Measurements from ENCODE around the gene ADM5.

DNA sequence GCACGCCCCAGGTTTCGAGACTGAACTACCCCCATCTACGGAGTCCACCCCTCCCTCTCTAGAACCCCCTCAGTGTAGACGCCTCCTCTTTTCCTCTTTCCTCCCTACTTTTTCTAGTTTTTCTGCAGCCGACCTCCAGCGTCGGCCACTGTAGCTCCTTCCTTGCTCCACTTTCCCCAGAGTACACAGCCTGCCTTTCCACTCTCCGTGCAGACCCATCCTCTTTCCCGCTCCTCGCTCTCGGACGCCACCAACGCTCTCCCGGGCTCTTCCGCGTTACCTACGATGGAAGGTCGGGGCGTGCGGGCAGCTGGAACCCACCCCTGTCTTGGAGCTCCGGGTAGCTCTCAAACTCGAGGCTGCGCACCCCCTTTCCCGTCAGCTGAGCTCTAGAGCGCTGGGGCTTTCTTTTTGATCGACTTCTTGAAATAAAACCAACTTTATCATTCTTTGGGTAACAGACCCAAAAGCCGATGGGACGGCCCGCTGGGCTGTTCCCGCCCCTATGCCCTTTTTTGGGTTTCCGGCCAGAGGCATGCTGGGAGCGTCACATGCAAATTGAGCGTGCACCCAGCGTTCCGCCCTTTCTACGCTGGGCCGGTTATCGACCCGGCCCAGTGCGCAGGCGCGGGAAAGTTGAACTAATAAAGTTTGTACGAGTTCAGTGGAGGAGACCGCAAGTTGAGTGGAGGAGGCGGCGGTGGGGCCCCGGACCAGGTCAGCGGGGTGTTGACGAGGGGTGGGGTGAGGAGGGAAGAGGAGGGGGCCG is 23.9 kb upstream of the ADM5 start, which contains the start of the genes BCL2L12 and IRF3:
- peak in 3 of 4 donors; percentile 54 to 85 (median 68) for TF ChIP-seq POLR2A (IDR thresholded peaks at IDR 0.05)
- TF ChIP-seq, protein P1, sequence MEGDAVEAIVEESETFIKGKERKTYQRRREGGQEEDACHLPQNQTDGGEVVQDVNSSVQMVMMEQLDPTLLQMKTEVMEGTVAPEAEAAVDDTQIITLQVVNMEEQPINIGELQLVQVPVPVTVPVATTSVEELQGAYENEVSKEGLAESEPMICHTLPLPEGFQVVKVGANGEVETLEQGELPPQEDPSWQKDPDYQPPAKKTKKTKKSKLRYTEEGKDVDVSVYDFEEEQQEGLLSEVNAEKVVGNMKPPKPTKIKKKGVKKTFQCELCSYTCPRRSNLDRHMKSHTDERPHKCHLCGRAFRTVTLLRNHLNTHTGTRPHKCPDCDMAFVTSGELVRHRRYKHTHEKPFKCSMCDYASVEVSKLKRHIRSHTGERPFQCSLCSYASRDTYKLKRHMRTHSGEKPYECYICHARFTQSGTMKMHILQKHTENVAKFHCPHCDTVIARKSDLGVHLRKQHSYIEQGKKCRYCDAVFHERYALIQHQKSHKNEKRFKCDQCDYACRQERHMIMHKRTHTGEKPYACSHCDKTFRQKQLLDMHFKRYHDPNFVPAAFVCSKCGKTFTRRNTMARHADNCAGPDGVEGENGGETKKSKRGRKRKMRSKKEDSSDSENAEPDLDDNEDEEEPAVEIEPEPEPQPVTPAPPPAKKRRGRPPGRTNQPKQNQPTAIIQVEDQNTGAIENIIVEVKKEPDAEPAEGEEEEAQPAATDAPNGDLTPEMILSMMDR (IDR thresholded peaks at IDR 0.05): peak in 2 of 6 experiments; percentile 2 to 50
